Uterus (tissue), 2 donors: ENCODE results near the gene TANGO2.

Experiments used
- CTCF ChIP-seq, 4 experiments: fragments of 200-600 bp in 2 of 4; fragments of 450-650 bp in 2 of 4; sonication (generic) in 2 of 4; IDR thresholded peaks; one replicate each; pipeline ENCODE4 v1.5.1; 2016 to 2019; ENCODE audit warnings: antibody characterized with exemption in 4 of 4, mild to moderate bottlenecking in 2 of 4, moderate library complexity in 1 of 4
- POLR2A ChIP-seq, 2 donors: fragments of 450-650 bp; IDR thresholded peaks; one replicate each; pipeline ENCODE4 v1.6.1; 2016; ENCODE audit warnings: antibody characterized with exemption in 2 of 2, mild to moderate bottlenecking in 1 of 2, moderate library complexity in 1 of 2

GRCh38 chr22:19988331-19988808 is 32.5 kb upstream of the TANGO2 start:
- TF ChIP-seq CTCF (IDR thresholded peaks at IDR 0.05): no peak
- TF ChIP-seq POLR2A (IDR thresholded peaks at IDR 0.05): no peak
